Measurements from ENCODE around the gene RABGAP1.

Gene RABGAP1

DNA sequence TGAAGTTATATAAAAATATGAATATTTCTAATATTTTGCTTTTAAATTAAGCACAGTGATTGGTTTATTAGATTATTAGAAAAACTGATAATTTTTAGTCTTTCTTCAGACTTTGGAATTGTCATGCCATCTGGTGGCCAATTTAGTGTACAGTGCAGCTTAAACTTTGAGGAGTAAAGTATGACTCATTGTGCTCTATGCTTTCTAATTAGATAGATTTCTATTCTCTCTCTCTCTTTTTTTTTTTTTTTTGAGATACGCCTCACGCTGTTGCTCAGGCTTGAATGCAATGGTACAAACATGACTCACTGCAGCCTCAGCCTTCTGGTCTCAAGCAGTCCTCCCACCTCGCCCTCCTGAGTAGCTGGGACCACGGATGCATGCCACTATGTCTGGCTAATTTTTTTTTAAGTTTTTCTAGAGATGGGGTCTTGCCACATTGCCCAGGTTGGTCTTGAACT lies 50.6 kb downstream of the RABGAP1 start:
- no peak overlapping the region for H3K4me3 ChIP-seq (ENCODE audit: low read length)
- TF ChIP-seq, protein P1, sequence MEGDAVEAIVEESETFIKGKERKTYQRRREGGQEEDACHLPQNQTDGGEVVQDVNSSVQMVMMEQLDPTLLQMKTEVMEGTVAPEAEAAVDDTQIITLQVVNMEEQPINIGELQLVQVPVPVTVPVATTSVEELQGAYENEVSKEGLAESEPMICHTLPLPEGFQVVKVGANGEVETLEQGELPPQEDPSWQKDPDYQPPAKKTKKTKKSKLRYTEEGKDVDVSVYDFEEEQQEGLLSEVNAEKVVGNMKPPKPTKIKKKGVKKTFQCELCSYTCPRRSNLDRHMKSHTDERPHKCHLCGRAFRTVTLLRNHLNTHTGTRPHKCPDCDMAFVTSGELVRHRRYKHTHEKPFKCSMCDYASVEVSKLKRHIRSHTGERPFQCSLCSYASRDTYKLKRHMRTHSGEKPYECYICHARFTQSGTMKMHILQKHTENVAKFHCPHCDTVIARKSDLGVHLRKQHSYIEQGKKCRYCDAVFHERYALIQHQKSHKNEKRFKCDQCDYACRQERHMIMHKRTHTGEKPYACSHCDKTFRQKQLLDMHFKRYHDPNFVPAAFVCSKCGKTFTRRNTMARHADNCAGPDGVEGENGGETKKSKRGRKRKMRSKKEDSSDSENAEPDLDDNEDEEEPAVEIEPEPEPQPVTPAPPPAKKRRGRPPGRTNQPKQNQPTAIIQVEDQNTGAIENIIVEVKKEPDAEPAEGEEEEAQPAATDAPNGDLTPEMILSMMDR (conservative IDR thresholded peaks at IDR 0.05; ENCODE audit: low read depth, low read length) = peak; percentile 72
- peak; percentile 52 for DNase-seq (ENCODE audit: low read depth)

DNA sequence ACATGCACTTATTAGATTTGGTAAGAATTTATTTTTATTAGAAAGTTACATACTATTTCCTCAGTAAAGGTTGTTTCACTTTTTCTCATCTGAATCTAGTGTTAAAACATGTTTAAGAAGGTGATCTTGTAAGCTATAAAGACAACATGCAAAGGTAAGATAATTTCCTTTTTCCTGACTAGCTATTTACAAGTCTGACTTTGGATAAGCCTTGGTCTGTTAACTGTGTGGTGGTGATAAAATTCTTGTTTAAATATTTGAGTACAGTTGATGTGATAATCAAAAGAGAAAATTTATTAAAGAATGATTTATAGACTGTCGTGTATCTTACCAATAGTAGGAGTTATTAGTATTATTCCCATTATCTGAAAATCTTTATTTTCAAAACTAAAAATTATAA lies 55.8 kb downstream of the RABGAP1 start:
- no peak overlapping the region for H3K4me3 ChIP-seq (ENCODE audit: low read length)
- TF ChIP-seq, protein P1 (conservative IDR thresholded peaks at IDR 0.05; ENCODE audit: low read depth, low read length) = no peak
- DNase-seq (ENCODE audit: low read depth) = no peak

DNA sequence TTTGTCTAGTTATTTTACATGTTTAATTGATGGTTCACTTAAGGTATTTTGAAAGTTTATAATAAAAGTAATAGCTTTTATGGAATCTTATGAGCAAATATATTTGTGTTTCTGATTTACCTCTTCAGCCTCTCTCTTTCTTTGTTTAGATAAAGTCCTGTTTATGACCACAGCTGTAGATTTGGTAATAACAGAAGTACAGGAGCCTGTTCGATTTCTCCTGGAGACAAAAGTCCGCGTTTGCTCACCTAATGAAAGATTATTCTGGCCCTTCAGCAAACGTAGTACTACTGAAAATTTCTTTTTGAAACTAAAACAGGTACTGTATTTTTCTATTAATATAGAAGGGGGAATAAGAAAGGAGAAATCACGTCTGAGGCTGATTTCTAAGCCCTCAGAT lies 57.6 kb downstream of the RABGAP1 start:
- H3K4me3 ChIP-seq (ENCODE audit: low read length) = no peak overlapping the region
- DNase-seq (ENCODE audit: low read depth) = no peak
- TF ChIP-seq, protein P1 (conservative IDR thresholded peaks at IDR 0.05; ENCODE audit: low read depth, low read length) = no peak

DNA sequence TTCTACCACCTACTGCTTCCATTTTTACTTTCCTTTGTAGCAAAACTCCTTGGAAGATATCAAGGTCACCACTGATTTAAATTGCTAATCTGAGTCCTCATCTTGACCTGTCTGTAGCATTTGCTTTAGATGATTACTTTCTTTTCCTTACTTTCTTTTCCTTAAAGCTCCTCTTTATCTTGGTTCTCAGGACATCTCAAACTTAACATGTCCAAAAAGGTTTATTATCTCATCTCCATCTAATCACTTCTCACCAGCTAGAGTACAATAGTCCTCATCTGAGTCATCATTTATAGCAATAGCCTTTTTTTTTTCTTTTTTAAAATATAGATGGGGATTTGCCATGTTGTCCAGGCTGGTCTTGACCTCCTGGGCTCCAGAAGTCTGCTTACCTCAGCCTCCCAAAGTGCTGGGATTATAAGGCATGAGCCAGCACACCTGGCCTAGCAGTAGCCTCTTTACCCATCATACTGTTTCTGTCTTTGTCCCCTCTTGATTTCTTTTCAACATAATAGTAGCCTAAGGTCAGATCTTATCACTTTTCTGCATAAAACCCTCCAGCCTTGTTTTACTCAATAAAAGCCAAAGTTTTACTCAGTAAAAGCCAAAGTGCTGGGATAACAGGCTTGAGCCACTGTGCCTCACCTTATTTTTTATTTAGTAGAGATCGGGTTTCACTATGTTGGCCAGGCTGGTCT lies 59.7 kb downstream of the RABGAP1 start:
- DNase-seq (ENCODE audit: low read depth) = no peak
- no peak overlapping the region for H3K4me3 ChIP-seq (ENCODE audit: low read length)
- TF ChIP-seq, protein P1 (conservative IDR thresholded peaks at IDR 0.05; ENCODE audit: low read depth, low read length) = no peak

GRCh38 chr9:123002754-123003153 lies 61.9 kb downstream of the RABGAP1 start:
- DNase-seq (ENCODE audit: low read depth) = peak; percentile 18

DNA sequence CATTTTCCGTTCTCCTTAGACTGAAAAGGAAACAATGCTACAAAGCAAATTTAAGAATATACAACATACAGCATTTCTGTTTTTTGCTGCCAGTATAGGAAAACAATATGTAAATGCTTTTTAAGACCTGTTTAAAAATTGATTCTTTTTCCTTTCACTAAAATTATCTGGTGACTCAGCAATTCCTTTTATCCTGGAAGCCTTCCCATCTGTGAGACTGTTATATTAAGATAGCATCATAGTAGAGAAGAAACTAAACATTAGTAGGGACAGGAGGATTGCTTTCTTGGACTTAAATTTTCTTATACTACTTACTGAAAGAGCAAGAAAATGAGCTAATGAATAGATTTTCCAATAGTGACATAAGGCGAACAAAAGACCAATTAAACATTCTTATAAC lies 62.6 kb downstream of the RABGAP1 start:
- no peak for DNase-seq (ENCODE audit: low read depth)
- TF ChIP-seq, protein P1 (conservative IDR thresholded peaks at IDR 0.05; ENCODE audit: low read depth, low read length) = no peak
- H3K4me3 ChIP-seq (ENCODE audit: low read length) = no peak overlapping the region

More at GRCh38 chr9:123002754-123003153, 61.9 kb downstream of the RABGAP1 start:
- TF ChIP-seq, protein P1 (conservative IDR thresholded peaks at IDR 0.05; ENCODE audit: low read depth, low read length) = no peak
- H3K4me3 ChIP-seq (ENCODE audit: low read length) = no peak overlapping the region

GRCh38 chr9:123005964-123006363 lies 65.1 kb downstream of the RABGAP1 start:
- no peak overlapping the region for H3K4me3 ChIP-seq (ENCODE audit: low read length)
- no peak for DNase-seq (ENCODE audit: low read depth)
- TF ChIP-seq, protein P1 (conservative IDR thresholded peaks at IDR 0.05; ENCODE audit: low read depth, low read length) = no peak

Data from retinal pigment epithelial cell (primary cell).